ENCODE results near the gene TPTE2. TPM values are rescaled to one million over a fixed set of nuclear protein-coding genes. Genes with fewer than 3 reads are reported as not detected.

Gene TPTE2
- total RNA-seq, 2 experiments from 2014 or later, result 0.22 to 0.27 TPM

- Mint-ChIP-seq H3K36me3 (ENCODE audit: low read depth) (peaks cover 2% of the 10 kb centered on the region), H3K9me3 (peaks cover 8% of the 10 kb centered on the region), H3K4me3 (peak overlapping the region; percentile 80), H3K4me1 (ENCODE audit: low read depth) (peaks cover 19% of the 10 kb centered on the region), H3K27ac (peak overlapping the region; percentile 91), H3K27me3 (no peaks in the 10 kb centered on the region)
- DNase-seq (peak; percentile 90), ATAC-seq (peak; percentile 91)
- intact Hi-C loops (cut with micrococcal nuclease), result no loop called here
- TF ChIP-seq, protein P1, sequence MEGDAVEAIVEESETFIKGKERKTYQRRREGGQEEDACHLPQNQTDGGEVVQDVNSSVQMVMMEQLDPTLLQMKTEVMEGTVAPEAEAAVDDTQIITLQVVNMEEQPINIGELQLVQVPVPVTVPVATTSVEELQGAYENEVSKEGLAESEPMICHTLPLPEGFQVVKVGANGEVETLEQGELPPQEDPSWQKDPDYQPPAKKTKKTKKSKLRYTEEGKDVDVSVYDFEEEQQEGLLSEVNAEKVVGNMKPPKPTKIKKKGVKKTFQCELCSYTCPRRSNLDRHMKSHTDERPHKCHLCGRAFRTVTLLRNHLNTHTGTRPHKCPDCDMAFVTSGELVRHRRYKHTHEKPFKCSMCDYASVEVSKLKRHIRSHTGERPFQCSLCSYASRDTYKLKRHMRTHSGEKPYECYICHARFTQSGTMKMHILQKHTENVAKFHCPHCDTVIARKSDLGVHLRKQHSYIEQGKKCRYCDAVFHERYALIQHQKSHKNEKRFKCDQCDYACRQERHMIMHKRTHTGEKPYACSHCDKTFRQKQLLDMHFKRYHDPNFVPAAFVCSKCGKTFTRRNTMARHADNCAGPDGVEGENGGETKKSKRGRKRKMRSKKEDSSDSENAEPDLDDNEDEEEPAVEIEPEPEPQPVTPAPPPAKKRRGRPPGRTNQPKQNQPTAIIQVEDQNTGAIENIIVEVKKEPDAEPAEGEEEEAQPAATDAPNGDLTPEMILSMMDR (IDR thresholded peaks at IDR 0.05), result no peak
- ChIA-PET POLR2A (no interaction called here), CTCF (interaction anchor here (0.8 to 2.5 kb wide), 10 partner anchors 15 to 299 kb away, joined by 3 to 9 read pairs (median 3); no protein-coding TSS in a partner anchor)
These were observed 25.7 kb upstream of the TPTE2 start for GRCh38 chr13:19586904-19587634.

- DNase-seq (no peak), ATAC-seq (peak; percentile 60)
- TF ChIP-seq, protein P1 (IDR thresholded peaks at IDR 0.05), result no peak
- H3K4me1 Mint-ChIP-seq (ENCODE audit: low read depth), result peaks cover 4% of the 10 kb centered on the region
- no peak overlapping the region for H3K4me3 Mint-ChIP-seq
- intact Hi-C loops (cut with micrococcal nuclease), result no loop called here
- peaks cover 10% of the 10 kb centered on the region for H3K9me3 Mint-ChIP-seq
- ChIA-PET POLR2A (no interaction called here), CTCF (no interaction called here)
- no peak overlapping the region for H3K27ac Mint-ChIP-seq
- H3K27me3 Mint-ChIP-seq, result peaks cover 2% of the 10 kb centered on the region
- peaks cover 2% of the 10 kb centered on the region for H3K36me3 Mint-ChIP-seq (ENCODE audit: low read depth)
These were observed 20.3 kb upstream of the TPTE2 start for GRCh38 chr13:19581675-19582074.

DNA sequence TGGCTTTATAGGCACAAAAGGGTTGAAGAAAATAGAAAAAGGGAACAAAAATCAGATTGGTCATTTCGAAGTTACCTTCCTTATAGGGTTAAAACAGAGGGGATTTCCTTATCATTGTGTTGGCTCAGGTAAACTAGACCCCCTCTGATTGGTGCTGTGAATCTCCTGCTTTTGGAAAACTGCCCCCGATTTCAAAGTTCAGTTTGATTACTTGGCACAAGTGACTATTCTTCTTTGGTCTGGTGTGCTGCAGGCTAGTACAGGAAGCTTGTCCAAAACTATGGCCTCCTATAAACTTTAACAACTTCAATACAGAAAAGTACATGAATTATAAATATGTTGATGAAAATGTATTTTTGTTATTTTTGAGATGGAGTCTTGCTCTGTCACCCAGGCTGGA, 13.9 kb upstream of the TPTE2 start:
- CTCF ChIA-PET, result no interaction called here
- peaks cover 2% of the 10 kb centered on the region for H3K27me3 Mint-ChIP-seq

DNA sequence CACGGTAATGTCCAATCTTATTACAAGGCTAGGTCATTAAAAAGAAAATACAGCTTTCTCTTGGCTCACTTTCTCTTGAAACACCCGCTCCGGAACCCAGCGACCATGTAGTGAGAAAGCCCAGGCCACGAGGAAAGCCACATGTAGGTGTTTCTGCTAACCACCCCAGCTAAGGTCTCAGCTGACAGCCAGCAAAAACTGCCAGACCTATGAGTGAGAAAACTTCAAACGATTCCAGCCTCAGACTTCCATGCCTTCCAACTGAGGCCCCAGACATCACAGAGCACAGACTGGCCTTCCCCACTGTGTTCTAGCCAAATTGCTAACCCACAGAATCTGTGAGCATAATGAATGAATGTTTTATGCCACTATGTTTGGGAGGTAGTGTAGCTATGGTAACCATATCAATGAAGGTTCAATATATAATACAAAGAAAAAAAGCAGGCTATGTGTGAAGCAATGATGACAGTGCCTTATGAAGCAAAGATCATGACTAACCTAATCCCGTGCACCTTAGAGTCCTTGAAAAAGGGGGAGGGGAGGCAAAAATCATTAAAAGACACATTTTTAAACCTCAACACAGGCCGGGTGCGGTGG, 11.9 kb upstream of the TPTE2 start:
- ChIA-PET POLR2A (no interaction called here), CTCF (no interaction called here)
- Mint-ChIP-seq H3K36me3 (ENCODE audit: low read depth) (no peaks in the 10 kb centered on the region), H3K27me3 (peaks cover 2% of the 10 kb centered on the region), H3K9me3 (peaks cover 5% of the 10 kb centered on the region), H3K4me3 (no peak overlapping the region), H3K4me1 (ENCODE audit: low read depth) (no peaks in the 10 kb centered on the region), H3K27ac (no peak overlapping the region)
- ATAC-seq, result peak; percentile 45
- DNase-seq, result peak; percentile 36
- intact Hi-C loops (cut with micrococcal nuclease), result no loop called here
- TF ChIP-seq, protein P1 (IDR thresholded peaks at IDR 0.05), result no peak

More for the DNA sequence above, 13.9 kb upstream of the TPTE2 start:
- H3K27ac Mint-ChIP-seq, result no peak overlapping the region
- intact Hi-C loops (cut with micrococcal nuclease), result no loop called here
- H3K36me3 Mint-ChIP-seq (ENCODE audit: low read depth), result no peaks in the 10 kb centered on the region
- peaks cover 5% of the 10 kb centered on the region for H3K9me3 Mint-ChIP-seq
- DNase-seq, result no peak
- POLR2A ChIA-PET, result no interaction called here
- H3K4me1 Mint-ChIP-seq (ENCODE audit: low read depth), result no peaks in the 10 kb centered on the region
- no peak for ATAC-seq
- H3K4me3 Mint-ChIP-seq, result no peak overlapping the region
- TF ChIP-seq, protein P1 (IDR thresholded peaks at IDR 0.05), result no peak

DNA sequence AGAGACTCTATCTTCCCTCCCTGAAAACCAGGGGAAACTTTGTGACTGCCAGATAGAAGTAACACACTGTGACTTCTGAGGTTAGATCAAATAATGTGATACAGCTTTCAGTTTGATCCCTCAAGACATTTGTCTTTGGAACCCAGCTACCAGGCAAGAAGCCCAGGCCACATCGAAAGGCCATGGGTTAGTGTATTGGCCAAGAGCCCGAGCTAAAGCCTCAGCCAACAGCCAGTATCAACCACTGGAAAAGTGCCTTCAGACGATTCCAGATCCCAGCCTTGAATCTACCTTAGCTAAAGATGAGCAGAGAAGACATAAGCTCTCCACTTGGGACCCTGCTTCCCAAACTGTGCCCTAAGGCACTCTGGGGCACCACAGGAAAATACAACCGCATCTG, 10.9 kb upstream of the TPTE2 start:
- Mint-ChIP-seq H3K27ac (no peak overlapping the region), H3K36me3 (ENCODE audit: low read depth) (no peaks in the 10 kb centered on the region), H3K4me1 (ENCODE audit: low read depth) (no peaks in the 10 kb centered on the region), H3K9me3 (peaks cover 2% of the 10 kb centered on the region), H3K27me3 (peaks cover 4% of the 10 kb centered on the region), H3K4me3 (no peak overlapping the region)
- ATAC-seq, result no peak
- TF ChIP-seq, protein P1 (IDR thresholded peaks at IDR 0.05), result no peak
- intact Hi-C loops (cut with micrococcal nuclease), result no loop called here
- POLR2A ChIA-PET, result no interaction called here
- CTCF ChIA-PET, result interaction anchor here (0.6 kb wide), 1 partner anchor 102 kb away, joined by 3 read pairs; no protein-coding TSS in a partner anchor
- no peak for DNase-seq
